HG03135 (cell line): ENCODE measurements around the gene SLC1A5.

ENCODE experiments used
- ATAC-seq: cut with Tn5 transposase; IDR thresholded peaks from one replicate; pipeline ENCODE4 v1.9.1; 2021; ENCODE audit warnings: mild to moderate bottlenecking, moderate library complexity; ENCODE audit not compliant: unreplicated experiment

Gene SLC1A5

DNA sequence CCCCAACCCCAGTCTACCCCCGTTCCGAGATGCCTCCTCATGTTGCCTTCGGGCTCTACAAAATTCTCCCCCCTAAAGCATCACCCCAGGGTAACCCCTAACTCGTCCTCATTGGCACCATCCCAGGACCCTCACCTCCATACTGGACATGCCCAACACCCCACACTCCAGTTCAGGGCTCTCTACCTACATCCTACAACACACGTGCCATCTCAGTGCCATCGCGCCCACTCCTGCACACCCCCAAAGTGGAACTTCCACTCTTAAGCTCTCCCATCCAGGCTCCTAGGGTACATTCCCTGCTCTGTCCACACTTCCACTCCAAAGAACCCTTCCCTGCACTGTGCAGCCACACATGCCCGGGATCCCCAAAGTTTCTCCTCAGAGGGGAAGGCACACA lies 43.4 kb downstream of the SLC1A5 start:
- no peak for ATAC-seq

DNA sequence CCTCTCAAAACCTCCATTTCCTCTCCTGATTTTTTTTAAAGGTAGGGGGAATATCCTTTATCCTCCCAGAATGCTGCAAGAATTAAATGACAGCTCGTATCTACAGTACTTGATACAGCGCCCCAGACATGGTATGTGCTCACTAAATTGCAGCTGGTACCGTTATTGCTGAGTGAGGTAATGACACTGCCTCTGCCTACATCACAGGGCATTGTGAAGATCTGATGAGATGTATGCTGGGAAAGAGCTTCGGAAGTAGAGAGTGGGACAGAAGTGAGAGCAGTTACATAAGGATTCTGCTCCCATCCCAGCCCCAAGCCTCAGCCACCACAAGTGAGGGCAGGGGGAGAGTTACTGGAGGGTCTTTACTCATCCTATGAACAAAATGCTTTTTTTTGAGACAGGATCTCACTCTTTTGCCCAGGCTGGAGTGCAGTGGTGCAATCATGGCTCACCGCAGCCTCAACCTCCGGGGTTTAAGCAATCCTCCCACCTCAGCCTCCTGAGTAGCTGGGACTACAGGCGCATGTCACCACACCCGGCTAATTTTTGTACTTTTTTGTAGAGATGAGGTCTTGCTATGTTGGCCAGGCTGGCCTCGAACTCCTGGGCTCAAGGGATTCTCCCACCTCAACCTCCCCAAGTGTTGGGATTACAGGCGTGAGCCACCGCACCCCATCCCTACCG lies 44.2 kb downstream of the SLC1A5 start:
- no peak for ATAC-seq

DNA sequence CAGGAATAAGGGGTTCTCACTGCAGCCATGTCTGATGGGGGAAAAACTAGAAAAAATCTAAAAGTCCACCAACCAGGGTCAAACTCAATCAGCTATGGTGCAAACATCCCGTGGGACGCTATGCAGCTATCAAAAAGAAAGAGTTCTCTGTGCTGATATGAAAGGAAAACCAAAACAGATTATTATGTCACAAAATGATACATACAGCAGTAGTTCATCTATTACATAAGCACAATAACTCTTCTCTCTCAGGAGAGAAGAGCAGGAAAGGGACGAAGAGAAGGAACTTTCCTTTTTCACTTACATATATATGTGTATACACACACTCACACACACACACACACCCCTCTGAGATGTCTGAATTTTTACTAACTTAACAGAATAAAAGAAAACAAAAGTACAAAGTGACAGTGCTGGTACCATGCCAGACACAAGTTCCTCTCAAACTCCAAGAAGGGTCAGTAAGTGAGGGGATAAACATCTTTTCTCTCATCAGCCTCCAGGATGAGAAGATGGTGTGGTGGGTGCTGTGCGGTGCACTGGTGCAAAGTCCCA lies 45.4 kb downstream of the SLC1A5 start:
- ATAC-seq = no peak

DNA sequence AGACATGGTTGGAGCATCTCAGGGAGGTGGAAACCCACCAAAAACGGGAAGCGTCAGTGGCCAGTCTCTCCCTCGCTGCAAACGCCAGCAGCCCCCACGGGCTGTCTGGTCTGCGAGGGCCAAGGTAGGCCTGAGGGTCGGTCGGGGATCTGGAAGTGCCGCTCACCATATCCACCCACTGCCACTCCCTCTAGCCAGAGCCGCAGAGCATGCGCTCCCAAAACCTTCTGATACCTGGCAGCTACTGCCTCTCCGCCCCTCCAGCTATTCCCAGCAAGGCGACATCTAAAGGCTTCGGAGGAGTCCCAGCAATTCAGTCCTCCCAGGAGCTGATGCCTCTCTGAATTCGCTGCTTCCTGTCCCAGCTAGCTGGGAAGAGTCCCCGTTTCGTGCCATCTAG lies 46.9 kb downstream of the SLC1A5 start:
- no peak for ATAC-seq

DNA sequence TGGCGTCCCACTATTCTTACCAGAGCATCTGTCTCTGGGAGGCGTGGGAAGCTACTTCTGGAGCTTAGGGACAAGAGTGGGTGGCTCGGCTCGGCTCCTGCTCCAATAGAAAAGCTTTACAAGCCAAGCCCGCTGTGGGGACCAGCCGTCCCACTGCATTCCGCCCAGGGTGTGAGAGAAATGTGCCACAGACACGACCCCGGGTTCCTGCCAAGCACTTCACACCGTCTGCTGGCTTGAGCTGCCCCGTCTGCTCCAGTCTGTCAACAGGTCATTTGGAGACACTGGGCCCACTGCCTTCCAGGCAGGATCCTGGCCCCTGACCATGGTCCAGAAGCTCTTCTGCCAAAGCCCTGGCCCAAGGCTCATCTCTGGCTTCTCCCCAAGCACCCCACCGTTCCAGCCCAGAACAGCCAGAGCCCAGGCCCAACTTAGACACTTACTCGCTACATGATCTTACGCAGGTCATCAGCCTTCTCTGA lies 49.1 kb downstream of the SLC1A5 start:
- no peak for ATAC-seq

DNA sequence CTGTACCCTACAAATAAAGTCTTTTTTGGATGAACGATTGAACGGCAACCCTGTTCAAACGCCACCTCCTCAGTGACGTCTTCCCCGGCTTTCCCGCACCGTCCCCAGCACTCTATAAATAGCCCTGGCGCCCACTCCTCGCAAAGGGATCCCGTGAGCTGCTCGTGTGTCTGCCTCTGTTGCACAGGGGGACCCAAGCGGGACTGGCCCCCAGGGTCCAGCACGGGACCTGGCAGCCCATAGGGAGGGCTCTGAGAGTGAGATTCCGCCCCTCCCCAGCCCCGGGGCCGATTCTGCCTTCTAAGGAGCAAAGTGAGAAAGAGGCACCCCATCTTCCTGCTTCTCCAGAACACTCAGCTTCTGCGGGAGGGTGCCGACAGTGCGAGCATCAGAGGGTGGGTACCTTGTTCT lies 50.6 kb downstream of the SLC1A5 start:
- no peak for ATAC-seq

DNA sequence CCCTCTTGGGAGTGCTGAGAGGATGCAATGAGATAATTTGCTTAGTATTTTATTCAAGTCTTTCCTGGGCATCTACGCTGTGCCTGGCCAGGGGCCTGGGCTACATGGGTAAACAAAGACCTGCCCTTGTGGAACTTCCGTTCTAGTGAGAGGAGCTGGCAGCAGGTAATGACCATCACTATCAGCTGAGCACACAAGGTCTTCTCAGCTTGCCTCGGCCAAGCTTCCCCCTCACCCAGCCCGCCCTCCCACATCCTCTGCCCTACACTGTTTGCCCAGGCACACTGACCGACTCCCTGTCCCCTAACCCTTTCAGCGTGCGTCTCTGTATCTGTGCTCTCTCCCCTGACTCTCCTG lies 51.1 kb downstream of the SLC1A5 start:
- ATAC-seq = no peak

DNA sequence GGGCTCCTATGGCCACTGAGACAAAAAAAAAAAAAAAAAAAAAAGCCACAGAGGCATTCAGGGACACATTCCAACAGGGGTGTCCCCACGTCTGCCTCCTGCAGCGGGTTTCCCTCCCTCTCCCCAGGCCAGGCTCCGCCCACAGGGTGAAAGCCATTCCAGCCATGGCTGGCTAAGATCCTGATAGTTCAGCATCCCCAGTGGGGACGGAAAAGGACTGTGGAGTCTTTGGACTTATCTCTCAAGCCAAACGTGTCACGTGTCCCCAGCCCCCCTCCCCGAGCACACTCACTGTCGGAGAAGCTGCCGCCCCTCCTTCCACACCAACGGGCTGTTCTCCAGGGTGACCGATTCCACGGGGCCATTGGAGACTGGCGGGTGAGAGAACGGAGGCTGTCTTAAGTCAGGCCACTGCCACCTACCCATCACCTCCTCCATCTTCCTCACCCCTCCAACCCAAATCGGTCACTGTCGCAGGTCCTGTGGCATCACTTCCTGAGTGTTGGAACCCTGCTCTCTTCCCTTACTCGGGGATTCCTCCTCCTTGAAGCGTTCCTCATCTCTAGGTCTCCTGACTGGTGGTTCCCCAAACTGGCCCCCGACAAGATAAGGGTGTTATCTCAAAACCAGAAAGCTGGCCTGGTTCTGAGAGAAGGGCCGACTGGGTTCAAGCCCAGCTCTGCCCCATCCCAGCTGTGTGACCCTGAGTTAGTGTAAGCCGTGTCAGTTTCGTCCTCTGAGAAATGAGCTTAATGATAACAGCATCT lies 51.7 kb downstream of the SLC1A5 start:
- ATAC-seq = no peak

DNA sequence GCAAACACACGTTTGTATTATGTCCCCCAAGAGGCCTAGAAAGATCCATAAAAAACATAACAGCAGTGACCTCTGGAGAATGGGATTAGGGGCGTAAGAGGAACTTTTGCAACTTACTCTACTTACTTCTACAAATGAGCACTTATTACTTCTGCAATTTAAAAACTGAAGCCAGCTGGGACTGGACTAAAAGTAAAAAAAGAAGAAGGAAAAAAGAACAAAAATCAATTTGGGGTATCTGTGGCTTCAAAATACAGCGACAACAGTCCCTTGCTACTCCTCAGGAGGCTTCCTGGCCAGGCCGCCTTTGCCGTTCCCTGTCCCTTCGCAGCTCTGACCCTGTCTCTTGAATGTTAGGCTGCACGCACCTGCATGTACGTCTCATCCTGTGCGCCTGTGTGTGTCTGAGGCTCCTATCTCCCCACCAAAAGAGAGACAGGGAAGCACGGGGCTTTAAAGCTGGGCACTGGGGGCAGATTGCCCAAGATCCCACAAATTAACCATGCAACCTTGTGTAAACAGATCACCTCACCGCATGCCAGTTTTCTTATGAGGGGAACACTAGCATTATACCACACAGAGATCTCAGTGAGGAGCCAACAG lies 54.6 kb downstream of the SLC1A5 start:
- ATAC-seq = no peak

DNA sequence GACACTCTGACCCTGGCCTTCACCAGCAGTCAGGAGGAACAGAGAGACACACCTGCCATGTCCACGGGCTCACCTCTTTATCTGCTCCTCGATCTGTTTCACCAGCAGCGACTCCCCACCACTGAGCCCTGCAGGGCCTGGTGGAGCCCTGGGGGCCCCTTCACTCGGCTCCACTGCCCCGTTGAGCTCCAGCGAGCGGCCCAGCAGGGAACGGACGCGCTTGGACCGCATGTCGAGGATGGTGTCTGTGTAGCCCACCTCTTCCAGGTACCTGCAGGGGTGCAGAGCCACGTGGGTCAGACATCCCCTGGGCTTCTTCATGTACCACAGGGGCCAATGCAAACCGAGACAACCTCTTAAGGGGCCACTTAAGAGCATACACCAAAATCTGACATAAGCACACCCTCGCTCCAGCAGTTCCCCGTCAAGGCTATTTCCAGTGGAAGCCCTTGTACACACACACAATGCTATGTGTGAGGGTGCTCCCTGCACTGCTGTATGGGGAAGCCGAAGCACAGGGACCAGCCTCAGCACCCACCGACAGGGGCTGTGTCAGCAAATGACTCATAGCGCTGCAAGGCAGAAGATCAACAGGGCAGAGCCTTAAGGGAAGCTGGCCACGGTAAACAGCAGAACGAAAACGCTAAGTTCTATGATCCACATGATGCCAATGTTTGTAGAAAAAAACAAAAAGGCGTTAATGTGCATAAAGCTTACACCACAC lies 55.3 kb downstream of the SLC1A5 start:
- ATAC-seq = no peak

DNA sequence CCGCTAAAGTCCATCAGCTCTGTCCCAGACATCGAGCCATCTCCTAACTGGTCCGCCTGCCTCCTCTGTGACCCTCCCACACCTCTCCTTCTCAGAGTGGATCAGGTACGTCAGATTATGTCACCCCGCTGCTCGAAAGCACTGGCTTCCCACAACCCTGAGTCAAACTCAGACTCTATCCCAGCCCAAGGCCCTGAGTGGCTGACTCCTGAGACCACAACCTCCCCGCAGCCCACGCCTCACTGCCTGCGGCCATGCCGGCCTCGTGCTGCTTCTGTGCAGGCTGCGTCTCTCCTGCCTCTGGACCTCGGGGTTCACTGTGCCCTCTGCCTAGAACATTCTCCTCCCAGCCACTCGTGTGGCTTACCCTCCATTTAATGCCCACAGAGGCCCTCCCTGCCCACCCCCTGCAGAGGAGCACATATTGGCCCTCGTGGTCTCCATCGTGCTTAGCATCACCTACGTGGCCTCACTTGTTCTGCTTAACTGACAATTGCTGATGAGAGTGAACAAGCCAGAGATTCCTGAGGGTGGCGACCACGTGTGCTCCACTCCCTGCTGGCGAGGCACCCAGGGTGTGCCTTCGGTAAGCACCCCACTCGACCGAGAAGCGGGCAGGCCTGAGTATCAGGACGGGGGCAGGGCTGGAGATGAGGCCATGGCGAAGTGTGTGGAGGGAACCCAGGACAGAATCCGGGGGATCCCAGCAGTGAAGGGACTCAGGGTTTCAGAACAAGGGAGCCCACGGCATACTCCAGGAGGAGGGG lies 56.0 kb downstream of the SLC1A5 start:
- ATAC-seq = no peak

DNA sequence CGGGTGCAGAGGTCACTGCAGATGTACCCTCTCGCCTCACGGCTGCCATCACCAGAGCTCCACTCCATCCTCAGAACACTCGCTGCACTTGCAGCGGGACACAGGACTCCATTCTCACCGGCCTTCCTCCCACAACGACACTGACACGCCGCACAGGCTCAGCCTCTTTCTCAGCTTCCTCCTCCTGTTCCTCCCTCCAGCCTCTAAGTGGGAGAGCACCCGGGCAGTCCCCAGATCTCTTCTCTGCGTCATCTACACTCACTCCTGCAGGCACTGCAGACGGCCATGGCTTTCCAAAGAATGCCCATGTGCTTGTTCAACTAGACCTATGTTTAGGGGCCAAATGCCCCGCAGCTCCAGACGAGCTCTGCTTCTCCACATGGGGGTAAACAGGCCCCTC lies 56.8 kb downstream of the SLC1A5 start:
- ATAC-seq = no peak

DNA sequence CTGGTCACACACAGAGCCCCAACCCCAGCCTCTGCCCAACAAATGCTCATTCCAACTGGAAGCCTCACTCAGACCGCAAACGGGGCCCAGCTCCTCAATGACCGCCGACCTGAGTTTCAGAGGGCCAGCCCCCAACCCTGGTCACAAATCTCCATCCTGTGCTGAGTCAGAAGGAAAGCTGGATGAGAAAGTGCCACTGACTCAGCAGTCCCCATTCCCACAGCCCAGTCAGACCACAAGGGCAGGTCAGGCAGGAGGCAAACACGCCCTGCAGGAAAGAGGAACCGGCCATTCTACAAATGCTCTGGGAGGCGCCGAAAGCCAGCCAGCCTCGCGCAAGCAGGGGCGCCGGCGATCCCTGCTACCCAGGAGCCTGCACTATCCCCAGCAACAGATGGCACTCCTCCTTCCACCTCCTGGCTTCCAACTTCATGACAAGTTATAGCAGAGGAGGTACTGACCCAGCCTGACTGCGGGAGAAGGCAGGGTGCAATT lies 57.3 kb downstream of the SLC1A5 start:
- no peak for ATAC-seq

DNA sequence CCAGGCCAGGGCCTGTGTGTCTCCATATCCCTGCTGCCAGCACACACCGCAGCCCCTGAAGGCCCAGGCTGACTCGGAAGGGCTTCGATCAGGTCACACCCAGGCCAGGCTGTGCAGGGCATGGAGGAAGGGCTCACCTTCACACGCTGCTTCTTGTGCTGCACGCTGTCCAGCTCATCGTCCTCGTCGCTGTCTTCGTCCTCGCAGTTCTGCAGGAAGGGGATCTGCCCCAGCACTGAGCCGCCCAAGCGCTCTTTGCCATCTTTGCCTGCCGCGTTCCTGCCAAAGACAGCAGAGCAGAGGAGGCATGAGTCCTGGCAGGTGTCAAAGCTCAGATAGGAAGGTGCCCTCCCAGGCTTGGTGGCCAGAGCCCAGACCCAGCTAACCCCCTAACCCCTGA lies 57.8 kb downstream of the SLC1A5 start:
- ATAC-seq = no peak

DNA sequence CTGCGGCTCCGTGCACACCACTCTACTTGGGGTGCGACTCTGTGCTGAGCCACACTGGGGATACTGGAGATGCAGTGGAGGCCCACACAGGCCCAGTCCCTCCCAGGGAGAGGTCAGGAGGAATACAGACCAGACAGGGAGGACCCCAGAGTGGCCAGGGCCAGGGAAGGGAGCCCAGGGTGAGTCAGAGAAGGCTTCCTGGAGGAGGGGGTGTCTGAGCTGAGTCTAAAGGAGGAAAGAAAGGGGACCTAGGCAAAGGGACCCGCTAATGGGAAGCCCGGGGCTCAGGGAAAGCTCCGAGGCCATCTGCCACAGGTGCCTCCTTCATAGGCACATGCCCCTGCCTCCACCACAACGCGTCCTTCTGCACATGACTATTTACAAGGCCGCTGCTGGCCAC lies 58.2 kb downstream of the SLC1A5 start:
- no peak for ATAC-seq

DNA sequence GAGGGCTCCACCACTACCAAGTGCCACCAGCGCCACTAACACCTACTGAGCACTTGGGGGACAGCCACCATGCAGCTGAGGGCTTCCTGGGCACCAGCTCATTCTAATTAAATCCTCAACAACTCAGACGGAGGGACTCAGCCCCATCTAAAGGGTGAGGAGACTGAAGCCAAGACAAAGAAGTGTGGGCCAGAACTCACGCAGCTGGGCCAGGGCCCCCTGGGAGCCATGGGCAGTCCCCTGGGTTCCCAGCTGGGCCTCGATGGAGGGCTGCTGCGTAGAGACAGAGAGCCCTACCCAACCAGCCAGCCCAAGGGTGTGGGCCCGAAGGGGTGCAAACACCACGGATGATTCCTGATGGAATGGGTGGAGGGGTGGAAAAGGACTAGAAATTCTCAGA lies 58.7 kb downstream of the SLC1A5 start:
- no peak for ATAC-seq

DNA sequence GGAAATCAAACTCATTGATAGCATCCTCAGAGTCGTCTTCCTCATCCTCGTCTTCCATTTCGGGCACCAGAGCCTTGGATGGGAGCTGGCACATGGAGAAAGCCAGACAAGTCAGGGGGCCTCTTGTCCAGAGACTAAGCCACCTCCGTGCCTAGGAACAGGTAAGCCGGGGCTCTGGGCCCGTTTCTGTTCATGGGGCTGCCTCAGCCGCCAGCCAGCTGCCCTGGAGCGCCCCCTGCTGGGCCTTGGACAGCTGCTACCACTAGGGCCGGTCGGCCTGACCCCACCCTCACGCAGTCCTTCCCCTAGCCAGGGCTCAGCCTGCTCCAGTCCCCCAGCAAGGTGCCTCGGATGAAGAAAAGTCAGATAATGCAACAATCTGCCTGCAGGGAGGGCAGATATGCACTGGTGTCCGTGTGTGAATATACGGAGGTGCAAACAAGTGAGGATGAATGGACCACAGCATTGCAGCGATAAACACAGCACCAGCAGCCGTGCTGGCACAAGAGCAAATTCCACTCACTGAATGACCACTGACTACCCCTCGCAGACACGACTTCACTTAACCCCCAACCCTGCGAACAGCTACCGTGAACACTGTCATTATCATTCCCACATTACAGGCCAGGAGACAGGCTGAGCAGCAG lies 59.6 kb downstream of the SLC1A5 start:
- ATAC-seq = no peak

DNA sequence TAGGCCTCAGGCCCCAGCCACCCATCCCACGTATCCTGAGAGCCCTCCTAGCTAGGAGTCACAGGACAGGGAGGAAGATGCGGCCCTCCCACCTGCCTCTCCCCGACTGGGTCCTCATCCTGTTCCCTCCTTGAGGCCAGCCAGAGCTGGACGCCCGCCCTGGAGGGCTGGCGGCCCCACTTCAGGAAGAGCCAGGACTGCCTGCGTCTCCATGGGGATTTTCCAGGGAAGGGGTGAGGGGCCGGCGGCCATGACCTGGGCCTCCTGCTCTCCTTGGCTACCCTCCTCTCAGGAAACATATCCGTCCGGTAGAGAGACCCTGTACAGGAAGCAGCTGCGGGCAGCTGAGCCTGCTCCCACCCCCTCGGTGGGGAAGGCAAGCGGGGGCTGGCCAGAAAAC lies 60.2 kb downstream of the SLC1A5 start:
- no peak for ATAC-seq

DNA sequence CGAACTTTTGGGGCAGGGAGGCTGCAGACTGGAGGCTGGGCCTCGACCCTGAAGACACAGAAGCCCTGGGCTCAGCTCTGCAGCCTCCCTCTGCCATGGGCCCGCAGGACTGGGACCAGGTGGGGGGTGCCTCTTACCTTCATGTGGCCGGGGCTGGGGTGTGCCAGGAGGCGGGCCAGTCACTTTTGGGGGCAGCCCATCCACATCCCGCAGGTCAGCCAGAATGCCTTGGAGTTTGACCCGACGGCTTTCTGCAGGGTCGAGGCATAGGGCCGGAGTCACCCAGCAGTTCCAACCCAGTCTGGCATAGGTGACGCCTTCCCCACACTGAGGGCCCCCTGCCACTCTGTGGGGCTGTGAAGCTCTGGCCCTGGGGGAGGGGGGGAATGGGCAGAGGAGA lies 60.6 kb downstream of the SLC1A5 start:
- ATAC-seq = no peak

DNA sequence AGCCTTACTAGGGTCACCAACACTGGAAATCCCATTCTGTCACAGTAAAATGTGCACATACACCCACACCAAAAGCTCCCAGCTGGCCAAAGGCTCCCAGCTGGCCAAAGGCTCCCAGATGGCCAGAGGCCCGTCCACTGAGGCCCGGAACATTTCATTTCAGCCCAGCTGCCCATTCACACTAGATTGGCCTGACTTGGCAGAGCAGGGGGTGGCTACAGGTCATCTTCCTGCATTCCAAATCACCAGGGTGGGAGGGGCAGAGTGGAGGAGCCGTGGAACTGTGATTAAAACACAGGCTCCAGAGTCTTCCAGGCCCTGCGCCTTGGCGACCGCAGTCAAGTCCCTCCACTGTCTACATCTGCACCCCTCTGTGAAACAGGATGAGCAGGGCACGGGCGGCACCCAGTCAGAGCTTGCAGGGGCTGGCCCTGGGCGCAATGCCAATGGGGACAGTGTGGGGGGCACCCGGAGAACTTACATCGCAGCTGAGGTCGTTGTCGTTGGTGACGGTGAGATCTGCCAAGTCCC lies 61.4 kb downstream of the SLC1A5 start:
- no peak for ATAC-seq
